HG02885 (cell line): ENCODE data around the gene DR1.
"Not testable (repeated sequence)": the region's sequence is repeated elsewhere in the genome, so short reads cannot be mapped to it uniquely, and the experiment has no call there.

ENCODE experiments used
- ATAC-seq: cut with Tn5 transposase; IDR thresholded peaks from one replicate; pipeline ENCODE4 v1.9.1; 2021; ENCODE audit warnings: mild to moderate bottlenecking; ENCODE audit not compliant: unreplicated experiment, poor library complexity

Gene DR1

GRCh38 chr1:93374334-93375106, 28.8 kb downstream of the DR1 start:
- no peak for ATAC-seq

GRCh38 chr1:93384656-93385055, 38.9 kb downstream of the DR1 start:
- no peak for ATAC-seq

GRCh38 chr1:93386268-93386667, 40.6 kb downstream of the DR1 start:
- not testable (repeated sequence) for ATAC-seq

- no peak for ATAC-seq
Measured at GRCh38 chr1:93394514-93394913, 48.8 kb downstream of the DR1 start.

- ATAC-seq = no peak
Measured at GRCh38 chr1:93395195-93395594, 49.5 kb downstream of the DR1 start.

- no peak for ATAC-seq
Measured at GRCh38 chr1:93399781-93400180, 54.1 kb downstream of the DR1 start.

- ATAC-seq = no peak
Measured at GRCh38 chr1:93408203-93408602, 62.5 kb downstream of the DR1 start.

GRCh38 chr1:93411000-93411399, 65.3 kb downstream of the DR1 start:
- no peak for ATAC-seq

GRCh38 chr1:93414749-93415148, 69.0 kb downstream of the DR1 start:
- ATAC-seq = no peak

GRCh38 chr1:93415296-93415695, 69.6 kb downstream of the DR1 start:
- no peak for ATAC-seq

- no peak for ATAC-seq
Measured at GRCh38 chr1:93416183-93416582, 70.5 kb downstream of the DR1 start.
